Measurements from ENCODE around the gene GALNT17. TPM values are rescaled to one million over a fixed set of nuclear protein-coding genes. Genes with fewer than 3 reads are reported as not detected.
A peak's percentile ranks its signal among the peaks of the same experiment; 100 is the strongest.
"Not testable (repeated sequence)": the region's sequence is repeated elsewhere in the genome, so short reads cannot be mapped to it uniquely, and the experiment has no call there.

The GALNT17 gene
- total RNA-seq, 1 donor from 2014 or later = 57.9 TPM

- ATAC-seq (no peak), DNase-seq (no peak)
- intact Hi-C loops (cut with micrococcal nuclease) = no loop called here
Observed at GRCh38 chr7:71626206-71626605, 494.3 kb downstream of the GALNT17 start.

- intact Hi-C loops (cut with micrococcal nuclease) = no loop called here
- ATAC-seq = peak; percentile 14
- DNase-seq = no peak
Observed at GRCh38 chr7:71627651-71628050, 495.7 kb downstream of the GALNT17 start.

GRCh38 chr7:71630516-71630915 lies 498.6 kb downstream of the GALNT17 start:
- peak; percentile 87 for ATAC-seq
- DNase-seq = no peak
- intact Hi-C loops (cut with micrococcal nuclease) = no loop called here

- intact Hi-C loops (cut with micrococcal nuclease) = no loop called here
- DNase-seq (no peak), ATAC-seq (no peak)
Observed at GRCh38 chr7:71633551-71634008, 501.6 kb downstream of the GALNT17 start.

- ATAC-seq; intact Hi-C loops (cut with micrococcal nuclease); DNase-seq: not testable (repeated sequence)
Observed at GRCh38 chr7:71635849-71636248, 503.9 kb downstream of the GALNT17 start.

- ATAC-seq = peak; percentile 53
- intact Hi-C loops (cut with micrococcal nuclease) = no loop called here
- no peak for DNase-seq
Observed at GRCh38 chr7:71636329-71636728, 504.4 kb downstream of the GALNT17 start.

GRCh38 chr7:71637578-71637977 lies 505.6 kb downstream of the GALNT17 start:
- DNase-seq = no peak
- peak; percentile 24 for ATAC-seq
- intact Hi-C loops (cut with micrococcal nuclease) = no loop called here

- ATAC-seq = no peak
- intact Hi-C loops (cut with micrococcal nuclease) = no loop called here
Observed at GRCh38 chr7:71638108-71638507, 506.2 kb downstream of the GALNT17 start.

GRCh38 chr7:71639382-71640085 lies 507.6 kb downstream of the GALNT17 start:
- DNase-seq (no peak), ATAC-seq (no peak)
- intact Hi-C loops (cut with micrococcal nuclease) = no loop called here

More at GRCh38 chr7:71638108-71638507, 506.2 kb downstream of the GALNT17 start:
- no peak for DNase-seq

GRCh38 chr7:71643031-71643430 lies 511.1 kb downstream of the GALNT17 start:
- ATAC-seq; DNase-seq; intact Hi-C loops (cut with micrococcal nuclease): not testable (repeated sequence)

- intact Hi-C loops (cut with micrococcal nuclease) = no loop called here
- DNase-seq (no peak), ATAC-seq (peak; percentile 16)
Observed at GRCh38 chr7:71645836-71646235, 513.9 kb downstream of the GALNT17 start.

GRCh38 chr7:71649812-71650211 lies 517.9 kb downstream of the GALNT17 start:
- peak; percentile 14 for ATAC-seq
- intact Hi-C loops (cut with micrococcal nuclease) = no loop called here
- DNase-seq = no peak

GRCh38 chr7:71650653-71651337 lies 518.9 kb downstream of the GALNT17 start:
- no peak for DNase-seq
- intact Hi-C loops (cut with micrococcal nuclease) = no loop called here
- ATAC-seq = peak; percentile 77

GRCh38 chr7:71652510-71652909 lies 520.6 kb downstream of the GALNT17 start:
- DNase-seq = no peak
- intact Hi-C loops (cut with micrococcal nuclease) = no loop called here
- ATAC-seq = no peak

GRCh38 chr7:71657386-71657785 lies 525.4 kb downstream of the GALNT17 start:
- intact Hi-C loops (cut with micrococcal nuclease) = no loop called here
- no peak for DNase-seq
- ATAC-seq = no peak

- intact Hi-C loops (cut with micrococcal nuclease) = no loop called here
- ATAC-seq = peak; percentile 76
- DNase-seq = peak; percentile 65
Observed at GRCh38 chr7:71659622-71660021, 527.7 kb downstream of the GALNT17 start.

- peak; percentile 94 for ATAC-seq
- intact Hi-C loops (cut with micrococcal nuclease) = no loop called here
Observed at GRCh38 chr7:71661671-71662224, 529.8 kb downstream of the GALNT17 start.

GRCh38 chr7:71665716-71666115 lies 533.8 kb downstream of the GALNT17 start:
- intact Hi-C loops (cut with micrococcal nuclease) = no loop called here
- DNase-seq (no peak), ATAC-seq (no peak)

More at GRCh38 chr7:71661671-71662224, 529.8 kb downstream of the GALNT17 start:
- DNase-seq = peak; percentile 74

- intact Hi-C loops (cut with micrococcal nuclease) = no loop called here
- DNase-seq = no peak
- no peak for ATAC-seq
Observed at GRCh38 chr7:71668572-71668971, 536.6 kb downstream of the GALNT17 start.

- intact Hi-C loops (cut with micrococcal nuclease) = no loop called here
- DNase-seq (no peak), ATAC-seq (no peak)
Observed at GRCh38 chr7:71679480-71679879, 547.5 kb downstream of the GALNT17 start.
